Measurements from ENCODE around the gene ABTB1. TPM values are rescaled to one million over a fixed set of nuclear protein-coding genes. Genes with fewer than 3 reads are reported as not detected.

The ABTB1 gene
- polyA plus RNA-seq, 1 donor from 2014 or later = 2.0 TPM

- Histone ChIP-seq H3K9ac (ENCODE audit: low read length) (no peak overlapping the region), H3K27me3 (ENCODE audit: insufficient read depth, low read depth, low read length) (no peaks in the 10 kb centered on the region), H3K27ac (ENCODE audit: low read length) (no peak overlapping the region), H3K9me3 (ENCODE audit: low read length) (no peaks in the 10 kb centered on the region), H3F3A (ENCODE audit: insufficient read depth, low read length, poor library complexity, severe bottlenecking) (no peaks in the 10 kb centered on the region), H4K20me1 (ENCODE audit: insufficient read depth) (no peaks in the 10 kb centered on the region), H3K9me2 (ENCODE audit: insufficient read depth, low read length) (no peaks in the 10 kb centered on the region), H3K4me3 (ENCODE audit: low read length) (no peak overlapping the region), H3K36me3 (ENCODE audit: insufficient read depth, low read length) (no peaks in the 10 kb centered on the region), H2AFZ (ENCODE audit: low read depth, low read length) (no peak overlapping the region), H3K4me2 (ENCODE audit: low read length) (no peak overlapping the region), H3K79me2 (replicated peaks; ENCODE audit: insufficient read depth, low read length) (peaks cover 26% of the 10 kb centered on the region)
- TF ChIP-seq MXI1 (conservative IDR thresholded peaks at IDR 0.05; ENCODE audit: poor library complexity, severe bottlenecking) (no peak), EZH2 (IDR thresholded peaks at IDR 0.05; ENCODE audit: borderline replicate concordance, insufficient read depth, low read length, poor library complexity, severe bottlenecking) (no peak), SMC3 (conservative IDR thresholded peaks at IDR 0.05; ENCODE audit: poor library complexity) (no peak), RAD21 (conservative IDR thresholded peaks at IDR 0.05) (no peak), CTCF (IDR thresholded peaks at IDR 0.05; ENCODE audit: poor library complexity, severe bottlenecking) (no peak), POLR2AphosphoS5 (IDR thresholded peaks at IDR 0.05) (no peak), EP300 (conservative IDR thresholded peaks at IDR 0.05; ENCODE audit: poor library complexity, severe bottlenecking) (no peak), TAF1 (IDR thresholded peaks at IDR 0.05; ENCODE audit: low read depth) (no peak)
These were observed 32.8 kb upstream of the ABTB1 start for GRCh38 chr3:127640042-127640355.

DNA sequence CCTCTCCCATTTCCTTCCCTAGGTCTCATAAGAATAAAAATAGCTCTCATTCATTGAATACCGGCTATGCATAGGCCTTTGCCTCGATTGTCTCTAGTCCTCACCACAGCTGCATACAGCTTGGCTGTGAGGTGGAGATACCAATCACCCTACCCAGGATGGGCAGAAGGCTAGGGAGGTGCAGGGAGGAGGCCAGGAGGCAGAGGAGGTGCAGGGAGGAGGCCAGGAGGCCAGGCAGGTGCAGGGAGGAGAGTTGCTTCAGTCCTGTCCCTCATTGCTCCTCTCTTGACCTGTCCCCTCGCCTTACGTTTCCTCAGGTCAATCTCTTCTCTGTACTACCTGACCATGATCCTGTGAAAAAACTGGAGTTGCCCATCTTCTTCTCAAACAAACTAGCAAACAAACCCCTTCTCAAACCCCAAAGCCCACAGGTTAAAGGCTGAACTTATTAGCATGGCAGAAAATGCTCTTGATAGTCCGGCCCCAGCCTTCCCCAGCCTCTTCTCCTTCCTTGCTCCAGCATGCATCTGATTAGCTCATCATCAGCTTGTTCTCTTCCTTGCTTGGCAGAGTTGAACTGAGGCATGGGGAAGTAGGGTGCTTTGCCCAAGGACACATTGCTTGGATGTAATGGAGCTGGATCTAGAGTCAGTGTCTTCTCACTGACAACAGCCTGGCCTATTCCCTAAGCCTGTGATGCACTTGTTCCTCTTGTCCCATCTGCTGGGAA, 27.9 kb upstream of the ABTB1 start:
- TF ChIP-seq EP300 (conservative IDR thresholded peaks at IDR 0.05; ENCODE audit: poor library complexity, severe bottlenecking) (no peak), CTCF (IDR thresholded peaks at IDR 0.05; ENCODE audit: poor library complexity, severe bottlenecking) (no peak), REST (IDR thresholded peaks at IDR 0.05; ENCODE audit: borderline replicate concordance) (no peak), MXI1 (conservative IDR thresholded peaks at IDR 0.05; ENCODE audit: poor library complexity, severe bottlenecking) (no peak), TAF1 (IDR thresholded peaks at IDR 0.05; ENCODE audit: low read depth) (no peak), SMC3 (conservative IDR thresholded peaks at IDR 0.05; ENCODE audit: poor library complexity) (no peak)
- no peak overlapping the region for H3K4me3 ChIP-seq (ENCODE audit: low read length)

More for the DNA sequence above, 27.9 kb upstream of the ABTB1 start:
- no peak overlapping the region for H2AFZ ChIP-seq (ENCODE audit: low read depth, low read length)
- H3K9ac ChIP-seq (ENCODE audit: low read length) = no peak overlapping the region
- H3K36me3 ChIP-seq (ENCODE audit: insufficient read depth, low read length) = peaks cover 4% of the 10 kb centered on the region
- no peak overlapping the region for H3K27ac ChIP-seq (ENCODE audit: low read length)
- H3K27me3 ChIP-seq (ENCODE audit: insufficient read depth, low read depth, low read length) = no peaks in the 10 kb centered on the region
- H3F3A ChIP-seq (ENCODE audit: insufficient read depth, low read length, poor library complexity, severe bottlenecking) = no peaks in the 10 kb centered on the region
- H3K9me2 ChIP-seq (ENCODE audit: insufficient read depth, low read length) = no peaks in the 10 kb centered on the region
- H3K79me2 ChIP-seq (replicated peaks; ENCODE audit: insufficient read depth, low read length) = no peaks in the 10 kb centered on the region
- H4K20me1 ChIP-seq (ENCODE audit: insufficient read depth) = peaks cover 4% of the 10 kb centered on the region
- no peaks in the 10 kb centered on the region for H3K9me3 ChIP-seq (ENCODE audit: low read length)
- H3K4me2 ChIP-seq (ENCODE audit: low read length) = no peak overlapping the region
